Heart left ventricle (tissue), 16 donors: ENCODE data around the gene TRIM15. TPM values are rescaled to one million over a fixed set of nuclear protein-coding genes. Genes with fewer than 3 reads are reported as not detected.
A peak's percentile ranks its signal among the peaks of the same experiment; 100 is the strongest.

Experiments
- ATAC-seq, 4 donors: fragments of 200-7000 bp; cut with Tn5 transposase; one replicate each; pipeline ENCODE4 v1.9.1; 2020 to 2022; ENCODE audit warnings: moderate library complexity in 4 of 4, mild to moderate bottlenecking in 3 of 4, moderate number of reproducible peaks in 1 of 4
- DNase-seq, 5 donors: peaks; one replicate each; pipeline ENCODE4 v3.0.0-alpha.2; 2020
- H3K27ac ChIP-seq, 12 donors: fragments of 200-600 bp; sonication (generic) in 4 of 12; one replicate each; pipeline versions ENCODE4 v1.5.0 to v1.8.0; 2016 to 2022; ENCODE audit warnings: mild to moderate bottlenecking in 2 of 12
- H3K27me3 ChIP-seq, 9 donors: fragments of 200-600 bp; sonication (generic) in 2 of 9; one replicate each; pipeline versions ENCODE4 v1.5.1 to v1.8.0; 2016 to 2022; ENCODE audit warnings: mild to moderate bottlenecking in 3 of 9
- H3K36me3 ChIP-seq, 9 donors: fragments of 200-600 bp; sonication (generic) in 2 of 9; one replicate each; pipeline versions ENCODE4 v1.5.0 to v1.8.0; 2018 to 2022; ENCODE audit warnings: mild to moderate bottlenecking in 2 of 9
- H3K4me1 ChIP-seq, 12 donors: fragments of 200-600 bp; sonication (generic) in 4 of 12; one replicate each; pipeline versions ENCODE4 v1.5.0 to v1.8.0; 2016 to 2022; ENCODE audit warnings: mild to moderate bottlenecking in 3 of 12
- H3K4me3 ChIP-seq, 12 donors: fragments of 200-600 bp; sonication (generic) in 4 of 12; one replicate each; pipeline versions ENCODE4 v1.5.0 to v1.8.0; 2017 to 2022; ENCODE audit warnings: mild to moderate bottlenecking in 9 of 12, moderate library complexity in 4 of 12
- H3K9me3 ChIP-seq, 12 donors: fragments of 200-600 bp; sonication (generic) in 4 of 12; one replicate each; pipeline versions ENCODE4 v1.5.0 to v1.8.0; 2016 to 2022; ENCODE audit warnings: mild to moderate bottlenecking in 1 of 12
- CTCF ChIP-seq, 12 donors: fragments of 200-600 bp; sonication (generic) in 4 of 12; IDR thresholded peaks; one replicate each; pipeline versions ENCODE4 v1.5.0 to v1.8.0; 2018 to 2022; ENCODE audit warnings: antibody characterized with exemption in 12 of 12, mild to moderate bottlenecking in 5 of 12
- POLR2A ChIP-seq, 2 donors: fragments of 450-650 bp; IDR thresholded peaks; one replicate each; pipeline ENCODE4 v1.6.1; 2017; ENCODE audit warnings: antibody characterized with exemption in 2 of 2, mild to moderate bottlenecking in 2 of 2, moderate library complexity in 2 of 2
- WGBS, 4 donors: extraction: QIAGEN DNeasy Blood & Tissue Kit in 2 of 4; methylation state at CpG; one replicate each; pipeline versions ENCODE4 v1.1.5 to v1.1.7; 2013 to 2018; 5-methylcytosine and 5-hydroxymethylcytosine counted together
- intact Hi-C, 10 donors: fragments of 100-400 bp; cut with DNase I; formaldehyde crosslinking; loops; one replicate each; pipeline versions ENCODE4 v1.11.1 to v1.14.2; 2022
- polyA plus RNA-seq, 2 donors: library from polyadenylated mRNA; stranded (reverse); fragments of 200-250 nt; gene quantifications; one replicate each; pipeline ENCODE4 v1.2.3, GENCODE V29; 2013
- total RNA-seq, 9 donors: library from RNA; depleted of rRNA in 2 of 9; stranded (reverse); fragments of >200 nt in 2 of 9; fragmentation: NEBNext Ultra II Directional in 3 of 9; extraction: Animal tissue kit (Norgen Biotek cat#: 25700) in 3 of 9; gene quantifications; one replicate each; pipeline versions ENCODE4 v1.1.0 to v1.2.4, GENCODE V29; 2016 to 2023
- donor health status: ischemic (EF 13 %, LVEDD 7.1; RV severe dilation, severe dysfunction).
- donor health status: healthy with polysubstance abuse.
- donor health status: DM: no; HTN: yes; CAD: no.
- donor health status: DM: no; HTN: no; CAD: no.
- donor health status: ischemic (EF 25% LVEDD 6.9; RV normal size, moderate dysfunction).
- donor health status: ischemic (EF 25% LVEDD 5.7; RV mildly dilated, moderate dysfunction).
- donor health status: healthy.
- donor health status: DM: yes; HTN: yes; CAD: no.
- donor health status: ischemic (EF 35%, LVEDD 5.7; RV mildly dilated, moderate dysfunction).
- donor health status: nonischemic (EF 11% LVEDD 7.7; RV severe dilation, severe dysfunction).
- donor health status: DM: yes; HTN: yes; CAD: no.
- donor health status: PGD.
- donor health status: ischemic (EF 29% LVEDD 5.4; RV normal size, mild dysfunction).
- donor health status: nonischemic (EF 23%, LVEDD 6.1; RV moderate dilation, normal function).

Gene TRIM15
- total and polyA plus RNA-seq, 11 donors, result not detected

GRCh38 chr6:30160785-30161531, 2.4 kb upstream of the TRIM15 start, which contains the start of gene TRIM10:
Gene TRIM10, minus strand, starts transcription at chr6:30161211. Its CDS starts 353 bp downstream, at chr6:30160858.
- no peak for TF ChIP-seq POLR2A (IDR thresholded peaks at IDR 0.05)
- TF ChIP-seq CTCF (IDR thresholded peaks at IDR 0.05), result no peak
- DNase-seq (no peak), ATAC-seq (peak in 1 of 4 donors; percentile 16)
- intact Hi-C loops, result no loop called here
- WGBS, 4 donors, result 70 to 87% (median 73%) methylated on average over 3 to 4 of the region's 4 CpGs
- Histone ChIP-seq H3K36me3 (no peaks in the 10 kb centered on the region), H3K4me3 (no peak within 1 kb of the TSS), H3K4me1 (peaks cover 0 to 14% (median 2%) of the 10 kb centered on the region in 12 donors), H3K9me3 (no peaks in the 10 kb centered on the region), H3K27ac (no peak within 1 kb of the TSS), H3K27me3 (peaks cover 0 to 20% (median 0%) of the 10 kb centered on the region in 9 donors)

GRCh38 chr6:30162265-30163089, 869 bp upstream of the TRIM15 start:
- no peaks in the 10 kb centered on the region for H3K9me3 ChIP-seq
- no peaks in the 10 kb centered on the region for H3K36me3 ChIP-seq
- intact Hi-C loops, result no loop called here
- WGBS, 4 donors, result 78 to 82% (median 81%) methylated on average over 12 of the region's 12 CpGs
- H3K27me3 ChIP-seq, result peaks cover 0 to 29% (median 0%) of the 10 kb centered on the region in 9 donors
- no peaks in the 10 kb centered on the region for H3K4me1 ChIP-seq
- no peak overlapping the region for H3K27ac ChIP-seq
- no peak for TF ChIP-seq CTCF (IDR thresholded peaks at IDR 0.05)
- TF ChIP-seq POLR2A (IDR thresholded peaks at IDR 0.05), result no peak
- no peak overlapping the region for H3K4me3 ChIP-seq
- ATAC-seq (no peak), DNase-seq (no peak)

GRCh38 chr6:30163918-30164654, 740 bp downstream of the TRIM15 start:
- WGBS, 4 donors, result 85 to 92% (median 88%) methylated on average over 16 of the region's 16 CpGs
- no peaks in the 10 kb centered on the region for H3K4me1 ChIP-seq
- intact Hi-C loops, result no loop called here
- H3K27me3 ChIP-seq, result peaks cover 0 to 35% (median 9%) of the 10 kb centered on the region in 9 donors
- no peaks in the 10 kb centered on the region for H3K36me3 ChIP-seq
- ATAC-seq (no peak), DNase-seq (no peak)
- H3K4me3 ChIP-seq, result no peak overlapping the region
- no peaks in the 10 kb centered on the region for H3K9me3 ChIP-seq
- no peak for TF ChIP-seq CTCF (IDR thresholded peaks at IDR 0.05)
- TF ChIP-seq POLR2A (IDR thresholded peaks at IDR 0.05), result no peak
- no peak overlapping the region for H3K27ac ChIP-seq
